ENCODE measurements around the gene SIGLEC11.
"Not testable (repeated sequence)": the region's sequence is repeated elsewhere in the genome, so short reads cannot be mapped to it uniquely, and the experiment has no call there.

The SIGLEC11 gene

DNA sequence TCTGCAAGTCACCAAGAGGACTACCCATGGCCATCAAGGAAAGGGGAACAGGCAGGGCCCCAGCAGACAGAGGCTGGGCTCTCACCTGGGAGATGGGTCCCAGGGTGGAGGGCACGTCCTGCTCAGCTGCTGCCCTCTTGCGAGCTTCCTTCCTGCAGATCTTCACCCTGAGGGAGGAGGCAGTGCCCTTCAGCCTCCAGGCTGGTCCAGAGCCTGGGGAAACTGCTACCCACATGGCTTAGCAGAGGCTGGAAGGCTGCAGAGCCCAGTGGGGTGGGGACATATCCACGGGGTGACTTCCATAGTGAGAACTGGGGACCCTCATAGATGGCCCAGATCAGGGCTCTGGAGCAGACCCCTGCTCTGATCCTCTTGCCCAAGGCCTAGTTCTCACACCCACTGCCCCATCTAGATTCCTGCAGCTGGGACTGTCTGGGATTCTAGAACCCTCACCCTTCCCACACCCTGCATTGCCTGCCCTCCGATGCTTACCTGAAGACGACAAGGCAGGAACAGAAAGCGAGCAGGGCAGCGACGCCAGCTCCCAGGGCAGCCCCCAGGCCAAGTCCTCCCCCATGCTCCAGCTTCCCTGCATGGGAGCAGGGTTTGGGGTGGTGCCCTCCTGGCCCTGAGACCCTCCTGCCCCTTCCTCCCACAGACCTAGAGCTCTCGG lies 9.0 kb downstream of the SIGLEC11 start:
- no peak for DNase-seq (ENCODE audit: low read depth in 4 of 4, low spot score in 1 of 4)

DNA sequence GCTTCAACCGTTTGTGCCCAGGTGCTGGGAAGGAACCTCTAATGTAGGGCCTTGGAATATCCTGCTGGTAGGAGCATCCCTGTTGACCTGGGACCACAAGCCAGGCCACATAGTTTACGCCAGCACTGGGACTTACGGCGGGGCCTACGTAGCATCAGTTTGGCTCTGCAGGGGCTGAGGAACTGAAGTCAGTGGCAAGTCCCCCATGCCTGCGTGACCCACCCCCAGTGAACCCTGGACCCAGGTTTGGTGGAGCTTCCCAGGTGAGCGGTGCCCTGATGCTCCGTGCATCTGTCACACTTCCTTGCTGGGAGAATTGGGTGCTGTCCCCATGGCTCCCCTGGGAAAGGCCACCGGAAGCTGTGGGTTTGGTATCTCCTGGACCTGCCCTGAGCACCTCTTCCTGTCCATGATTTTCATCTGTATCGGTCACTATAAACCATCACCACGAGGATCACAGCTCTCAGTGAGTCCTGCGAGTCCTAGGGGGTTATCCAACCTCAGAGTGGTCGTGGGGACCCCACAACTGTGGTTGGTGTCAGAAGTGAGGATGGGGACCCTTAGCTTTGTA lies 9.9 kb downstream of the SIGLEC11 start:
- no peak for DNase-seq (ENCODE audit: low read depth in 4 of 4, low spot score in 1 of 4)

DNA sequence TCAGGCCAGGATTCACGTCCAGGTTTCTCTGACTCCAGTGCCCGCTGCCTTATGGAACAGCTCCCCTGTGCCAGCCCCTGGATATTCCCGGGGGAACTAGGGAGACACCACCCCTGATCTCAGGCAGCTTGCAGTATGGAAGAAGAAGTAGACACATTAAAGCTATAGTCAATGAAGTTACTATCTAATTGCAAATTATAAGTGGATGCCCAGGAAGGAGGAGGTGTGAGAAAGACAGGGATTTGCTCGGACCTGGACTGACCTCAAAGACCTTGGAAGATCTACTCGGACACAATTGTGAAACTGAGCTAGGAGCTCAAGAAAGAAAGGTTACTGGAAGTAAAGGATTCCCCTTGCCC lies 10.4 kb downstream of the SIGLEC11 start:
- no peak for DNase-seq (ENCODE audit: low read depth in 4 of 4, low spot score in 1 of 4)

DNA sequence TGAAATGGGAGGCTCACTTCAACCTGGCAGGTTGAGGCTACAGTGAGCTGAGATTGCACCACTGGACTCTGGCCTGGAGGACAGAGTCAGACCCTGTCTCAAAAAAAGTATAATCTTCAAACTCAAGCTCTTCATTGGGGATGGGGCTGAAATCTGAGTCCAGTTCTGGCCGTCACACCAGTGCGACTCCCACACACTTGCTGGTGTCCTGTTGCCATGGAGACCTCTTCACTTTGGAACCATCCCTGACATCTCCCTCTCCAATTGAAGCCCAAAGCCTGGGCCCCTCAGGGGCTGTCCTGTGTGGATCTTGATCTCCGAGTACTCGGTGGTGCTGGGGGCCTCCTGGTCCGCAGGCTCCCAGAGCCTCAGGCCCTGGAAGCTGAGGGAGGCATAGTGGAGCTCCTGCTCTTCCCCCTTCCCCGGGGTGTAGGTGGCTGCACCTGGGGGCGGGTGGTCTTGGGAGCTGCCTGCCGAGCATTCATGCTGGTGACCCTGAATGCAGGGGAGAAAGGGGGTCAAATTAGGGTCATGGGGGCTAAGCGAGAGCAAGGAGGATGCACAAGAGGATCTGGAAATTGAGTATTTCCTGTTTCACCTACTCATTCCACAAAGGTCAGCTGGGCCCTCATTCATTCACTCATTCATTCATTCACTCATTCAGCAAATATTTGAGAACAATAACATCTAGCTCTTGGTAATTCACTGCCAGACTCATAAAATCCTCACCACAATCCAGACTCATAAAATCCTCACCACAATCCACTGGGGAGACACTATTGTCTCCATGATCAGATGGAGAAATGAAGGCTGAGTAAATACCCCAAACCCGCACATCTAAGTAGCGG lies 11.0 kb downstream of the SIGLEC11 start:
- DNase-seq (ENCODE audit: low read depth in 4 of 4, low spot score in 1 of 4), result no peak

GRCh38 chr19:49946415-49946814 lies 14.6 kb downstream of the SIGLEC11 start:
- no peak for DNase-seq (ENCODE audit: low read depth in 4 of 4, low spot score in 1 of 4)

DNA sequence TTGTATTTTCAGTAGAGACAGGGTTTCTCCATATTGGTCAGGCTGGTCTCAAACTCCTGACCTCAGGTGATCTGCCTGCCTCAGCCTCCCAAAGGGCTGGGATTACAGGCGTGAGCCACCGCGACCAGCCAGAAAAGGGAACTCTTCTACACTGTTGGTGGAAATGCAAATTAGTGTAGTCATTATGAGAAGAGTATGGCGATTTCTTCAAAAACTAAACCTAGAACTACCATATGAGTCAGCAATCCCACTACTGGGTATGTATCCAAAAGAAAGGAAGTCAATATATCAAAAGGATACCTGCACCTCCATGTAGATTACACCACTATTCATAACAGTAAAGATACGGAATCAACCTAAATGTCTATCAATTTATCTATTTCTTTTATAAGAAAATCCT lies 16.4 kb downstream of the SIGLEC11 start:
- not testable (repeated sequence) for DNase-seq (ENCODE audit: low read depth in 4 of 4, low spot score in 1 of 4)

DNA sequence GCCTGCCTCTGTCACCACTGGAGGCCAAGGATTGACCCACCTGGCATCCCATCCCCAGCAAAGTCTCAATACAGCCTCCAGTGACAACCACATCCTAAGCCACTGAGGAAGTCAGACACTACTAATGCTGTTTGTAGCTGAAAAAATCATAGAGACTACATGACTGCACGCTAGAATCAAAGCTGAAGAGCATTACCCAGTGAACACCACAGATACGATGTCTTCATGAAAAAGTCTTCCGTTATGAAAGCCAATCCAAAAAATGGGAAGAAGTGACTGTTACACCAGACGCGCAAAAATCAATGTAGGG lies 20.5 kb downstream of the SIGLEC11 start:
- DNase-seq (ENCODE audit: low read depth in 4 of 4, low spot score in 1 of 4), result no peak

GRCh38 chr19:49939721-49940481 lies 21.1 kb downstream of the SIGLEC11 start:
- DNase-seq (ENCODE audit: low read depth in 4 of 4, low spot score in 1 of 4), result no peak

GRCh38 chr19:49938662-49939061 lies 22.3 kb downstream of the SIGLEC11 start:
- no peak for DNase-seq (ENCODE audit: low read depth in 4 of 4, low spot score in 1 of 4)

- peak; percentile 63 to 77 (median 68) for DNase-seq (ENCODE audit: low read depth in 4 of 4, low spot score in 1 of 4)
These were observed 23.1 kb downstream of the SIGLEC11 start for GRCh38 chr19:49937750-49938381.

GRCh38 chr19:49936549-49936948 lies 24.4 kb downstream of the SIGLEC11 start:
- no peak for DNase-seq (ENCODE audit: low read depth in 4 of 4, low spot score in 1 of 4)

GRCh38 chr19:49933643-49934042 lies 27.3 kb downstream of the SIGLEC11 start:
- DNase-seq (ENCODE audit: low read depth in 4 of 4, low spot score in 1 of 4), result no peak

GRCh38 chr19:49932731-49933131 lies 28.2 kb downstream of the SIGLEC11 start:
- no peak for DNase-seq (ENCODE audit: low read depth in 4 of 4, low spot score in 1 of 4)

DNA sequence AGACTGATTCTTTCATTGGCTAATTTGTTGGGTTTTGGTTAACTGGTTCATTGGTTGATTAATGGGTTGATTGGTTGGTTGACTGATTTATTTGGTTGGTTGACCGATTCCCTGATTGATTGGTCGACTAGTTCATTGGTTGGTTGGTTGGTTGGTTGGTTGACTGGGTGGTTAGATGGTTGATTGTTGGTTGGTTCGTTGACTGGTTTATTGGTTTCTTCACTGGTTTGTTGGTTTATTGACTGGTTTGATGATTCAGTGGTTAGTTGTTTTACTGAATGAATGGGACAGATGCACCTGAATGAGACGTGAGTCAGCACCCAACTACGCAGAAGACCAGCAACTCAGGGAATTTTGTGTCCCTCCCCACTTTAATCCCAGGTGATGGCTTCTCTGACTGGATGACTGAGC lies 28.9 kb downstream of the SIGLEC11 start:
- DNase-seq (ENCODE audit: low read depth in 4 of 4, low spot score in 1 of 4), result no peak

- DNase-seq (ENCODE audit: low read depth in 4 of 4, low spot score in 1 of 4), result no peak
These were observed 29.5 kb downstream of the SIGLEC11 start for GRCh38 chr19:49931293-49932040.

DNA sequence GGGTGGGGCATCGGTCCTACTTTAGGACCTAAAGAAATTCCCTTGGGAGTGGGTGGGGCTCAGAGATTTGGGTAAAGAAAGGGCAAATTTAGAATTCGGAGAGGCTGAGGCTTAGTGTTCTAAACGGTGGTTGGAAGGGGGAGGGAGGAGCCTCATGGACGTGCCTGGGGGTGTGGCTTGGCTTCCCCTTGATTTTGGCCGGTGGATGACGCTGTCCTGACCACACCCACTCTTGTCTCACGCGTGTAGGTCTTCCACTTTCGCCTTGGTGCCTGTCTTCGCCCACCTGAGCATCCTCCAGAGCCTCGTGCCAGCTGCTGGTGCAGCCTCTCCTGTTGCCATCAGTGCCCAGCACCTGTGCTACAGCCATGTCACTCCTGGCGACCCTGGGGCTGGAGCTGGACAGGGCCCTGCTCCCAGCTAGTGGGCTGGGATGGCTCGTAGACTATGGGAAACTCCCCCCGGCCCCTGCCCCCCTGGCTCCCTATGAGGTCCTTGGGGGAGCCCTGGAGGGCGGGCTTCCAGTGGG lies 30.4 kb downstream of the SIGLEC11 start:
- DNase-seq (ENCODE audit: low read depth in 4 of 4, low spot score in 1 of 4), result no peak

DNA sequence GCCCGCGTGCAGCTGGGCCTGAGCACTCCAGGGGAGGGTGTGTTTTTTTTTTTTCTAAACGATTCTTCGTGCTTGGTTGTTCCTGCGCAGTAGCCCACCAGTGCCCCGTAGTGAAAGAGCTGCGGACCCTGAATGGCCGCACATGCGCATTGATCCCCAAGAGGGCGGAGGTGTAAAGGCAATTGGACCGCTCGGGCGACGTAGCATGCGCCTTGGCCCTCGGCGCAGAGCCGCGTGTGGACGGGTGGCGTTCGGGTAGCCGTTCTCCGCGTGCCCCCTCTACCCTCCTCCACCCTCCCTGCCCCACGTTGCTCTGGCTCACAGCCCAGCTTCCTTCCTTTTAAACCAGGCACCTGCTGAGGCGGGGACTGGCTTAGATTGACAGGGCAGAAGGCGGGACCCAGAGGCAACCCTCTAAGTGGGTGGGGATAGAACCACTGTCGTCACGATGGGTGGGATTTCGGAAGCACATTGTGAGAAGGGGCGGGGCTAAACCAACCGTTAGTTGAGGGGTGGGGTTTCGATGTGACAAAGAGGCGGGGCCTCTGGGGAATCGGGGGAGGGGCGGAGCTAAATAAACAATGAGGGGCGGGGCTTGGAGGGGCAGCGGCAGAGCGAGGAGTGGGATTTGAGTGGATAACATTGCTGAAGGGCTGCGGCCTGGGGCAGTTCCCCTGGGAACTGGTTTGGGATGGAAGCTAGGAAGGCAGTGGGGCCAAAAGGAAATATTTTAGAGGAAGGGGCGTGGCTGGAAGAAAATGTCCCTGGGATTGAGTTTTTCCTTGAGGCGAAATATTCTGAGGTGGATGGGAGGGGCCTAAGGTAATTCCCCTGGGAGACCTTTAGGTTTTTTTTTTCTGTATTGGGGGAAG lies 31.1 kb downstream of the SIGLEC11 start:
- peak; percentile 86 to 90 (median 88) for DNase-seq (ENCODE audit: low read depth in 4 of 4, low spot score in 1 of 4)

DNA sequence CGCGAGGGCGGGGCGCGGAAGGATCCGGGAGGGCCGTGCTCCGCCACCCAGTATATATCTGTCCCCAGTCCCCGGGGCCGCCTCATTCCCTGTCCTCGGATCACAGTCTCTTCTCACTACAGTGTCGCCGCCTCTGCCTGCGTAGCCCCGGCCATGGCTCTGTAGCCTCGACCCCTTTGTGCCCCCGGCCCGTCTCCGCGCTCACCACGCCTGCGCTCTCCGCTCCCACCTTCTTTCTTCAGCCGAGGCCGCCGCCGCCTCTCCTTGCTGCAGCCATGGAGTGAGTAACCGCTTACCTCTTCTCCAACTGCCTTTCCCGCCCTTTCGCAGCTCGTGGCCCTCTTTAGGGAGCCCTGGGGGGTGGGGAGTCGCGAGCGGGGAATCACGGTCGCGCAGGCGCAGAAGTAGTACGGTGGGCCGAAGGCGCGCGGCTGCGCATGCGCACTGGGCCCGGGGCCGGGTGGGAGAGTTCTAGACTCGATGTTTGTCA lies 31.8 kb downstream of the SIGLEC11 start, which contains the start of the genes ATF5 and NUP62:
ATF5 (plus strand) TSS at position 85 of the 490 bp plus-strand sequence. CDS start 1,646 bp downstream, outside the sequence.
NUP62 (minus strand) TSS at position 384 of the 490 bp plus-strand sequence. CDS start 19,697 bp downstream, outside the sequence.
- peak; percentile 85 to 92 (median 91) for DNase-seq (ENCODE audit: low read depth in 4 of 4, low spot score in 1 of 4)
